Measurements from ENCODE around the gene DCHS1. TPM values are rescaled to one million over a fixed set of nuclear protein-coding genes. Genes with fewer than 3 reads are reported as not detected.

DCHS1 gene
- total and polyA plus RNA-seq, 9 of the 15 experiments (the other 6 are each of a cell fraction or from before 2014, with no cell fraction given) = 0.04 to 0.49 (median 0.14) TPM; not detected in 2

GRCh38 chr11:6619004-6619745 is 36.4 kb downstream of the DCHS1 start, which contains the start of gene TPP1 (continued):
- no peak for TF ChIP-seq ZBTB40 (IDR thresholded peaks at IDR 0.05)
- no peak for TF ChIP-seq ZBTB40 (CRISPR knock-in tag; IDR thresholded peaks at IDR 0.05)
- TF ChIP-seq GMEB1 (CRISPR knock-in tag; IDR thresholded peaks at IDR 0.05) = no peak
- TF ChIP-seq RBBP5 (IDR thresholded peaks at IDR 0.05; ENCODE audit: borderline replicate concordance, insufficient read depth, low read length, poor library complexity, severe bottlenecking) = no peak
- TF ChIP-seq CBX3 (IDR thresholded peaks at IDR 0.05; ENCODE audit: borderline replicate concordance in 1 of 2, low read length in 2 of 2) = no peak
- no peak for TF ChIP-seq ZNF3 (CRISPR knock-in tag; IDR thresholded peaks at IDR 0.05)
- peak; percentile 96 for TF ChIP-seq REST (IDR thresholded peaks at IDR 0.05; ENCODE audit: borderline replicate concordance)
- TF ChIP-seq REST (CRISPR knock-in tag; IDR thresholded peaks at IDR 0.05; ENCODE audit: low read depth) = no peak

Data from K562 (cell line).